ENCODE data around the gene MROH7. TPM values are rescaled to one million over a fixed set of nuclear protein-coding genes. Genes with fewer than 3 reads are reported as not detected.
A peak's percentile ranks its signal among the peaks of the same experiment; 100 is the strongest.

The MROH7 gene
- total RNA-seq, 1 donor from 2014 or later, result under 0.01 TPM

DNA sequence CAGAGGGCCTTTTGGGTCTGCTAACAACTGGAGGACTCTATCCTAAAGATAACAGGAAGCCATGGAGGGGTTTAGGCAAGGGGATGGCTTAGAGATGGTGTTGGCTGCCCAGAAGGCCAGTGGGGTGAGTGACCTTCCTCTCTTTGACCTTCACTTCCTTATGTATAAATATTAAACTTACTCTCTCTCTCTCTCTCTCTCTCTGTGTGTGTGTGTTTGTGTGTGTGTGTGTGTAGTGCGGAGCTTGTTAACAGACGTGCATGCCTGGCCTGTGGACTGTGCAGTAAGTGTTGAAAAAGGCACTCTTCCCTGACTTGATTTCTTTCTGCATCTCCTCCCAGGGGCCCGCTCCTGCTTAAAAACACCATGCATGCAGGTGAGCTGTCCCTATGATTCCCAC lies 10.0 kb downstream of the MROH7 start:
- no peak for DNase-seq (ENCODE audit: low read depth in 2 of 2)

DNA sequence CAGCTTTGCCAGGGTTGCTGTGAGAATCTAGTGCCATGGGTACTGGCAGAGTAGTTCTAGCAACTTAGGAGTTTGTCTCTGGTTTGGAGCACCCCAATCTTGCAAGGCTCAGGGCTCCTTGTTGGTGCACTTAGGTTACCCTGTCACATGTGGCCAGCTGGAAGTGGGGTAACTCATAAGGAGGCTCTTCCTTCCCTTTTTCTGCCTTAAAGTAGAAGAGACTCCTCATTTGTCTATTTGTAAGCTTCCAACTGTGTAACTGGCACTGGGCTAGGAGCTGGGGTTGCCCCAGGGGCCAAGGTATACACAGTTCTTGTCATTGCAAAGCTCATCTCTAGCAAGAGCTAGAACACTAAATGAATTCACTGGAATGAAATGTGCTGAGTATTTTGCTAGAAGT lies 10.6 kb downstream of the MROH7 start:
- no peak for DNase-seq (ENCODE audit: low read depth in 2 of 2)

DNA sequence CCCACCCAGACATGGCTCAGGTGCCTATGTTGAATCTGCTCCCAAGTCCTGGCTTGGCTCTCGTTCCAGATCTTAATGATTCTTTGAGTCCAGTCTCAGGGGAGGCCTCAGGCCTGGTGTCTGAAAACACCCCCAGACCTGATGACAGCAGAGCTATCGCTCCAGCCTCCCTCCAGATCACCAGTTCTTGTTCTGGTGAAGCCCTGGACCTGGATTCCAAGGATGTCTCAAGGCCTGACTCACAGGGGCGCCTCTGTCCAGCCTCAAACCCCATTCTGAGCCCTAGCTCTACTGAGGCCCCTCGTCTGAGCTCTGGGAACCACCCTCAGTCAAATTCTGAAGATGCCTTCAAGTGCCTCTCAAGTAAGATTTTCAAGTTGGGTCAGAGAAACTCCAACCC lies 11.4 kb downstream of the MROH7 start:
- no peak for DNase-seq (ENCODE audit: low read depth in 2 of 2)

DNA sequence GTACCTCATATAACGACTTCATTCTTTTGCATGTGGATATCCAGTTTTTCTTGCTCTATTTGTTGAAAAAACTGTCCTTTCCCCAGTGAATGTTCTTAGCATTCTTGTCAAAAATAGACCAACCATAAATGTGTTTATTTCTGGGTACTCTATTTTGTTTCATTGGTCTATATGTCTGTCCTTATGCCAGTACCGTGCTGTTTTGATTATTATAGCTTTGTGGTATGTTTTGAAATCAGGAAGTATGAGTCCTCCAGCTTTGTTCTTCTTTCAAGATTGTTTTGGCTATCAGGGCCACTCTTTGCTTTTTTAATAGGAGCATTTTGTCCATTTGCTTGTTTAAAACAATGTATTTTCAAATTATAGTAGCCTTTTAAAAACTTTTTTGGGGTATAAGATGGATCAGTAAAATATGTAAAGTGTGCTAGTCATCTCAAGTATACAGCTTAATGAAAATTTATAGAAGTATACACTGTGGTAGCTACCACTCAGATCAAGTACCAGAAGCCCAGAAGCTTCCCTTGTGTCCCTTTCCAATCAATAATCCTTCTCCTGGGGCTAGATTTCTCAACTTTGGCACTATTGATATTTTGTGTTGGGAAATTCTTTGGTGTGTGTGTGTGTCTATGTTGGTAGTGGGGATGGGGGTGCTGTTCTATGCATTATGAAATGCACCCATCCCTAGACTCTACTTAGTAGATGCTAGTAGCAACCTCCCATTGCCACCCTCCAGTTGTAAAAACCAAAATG lies 16.8 kb downstream of the MROH7 start:
- DNase-seq (ENCODE audit: low read depth in 2 of 2), result no peak

DNA sequence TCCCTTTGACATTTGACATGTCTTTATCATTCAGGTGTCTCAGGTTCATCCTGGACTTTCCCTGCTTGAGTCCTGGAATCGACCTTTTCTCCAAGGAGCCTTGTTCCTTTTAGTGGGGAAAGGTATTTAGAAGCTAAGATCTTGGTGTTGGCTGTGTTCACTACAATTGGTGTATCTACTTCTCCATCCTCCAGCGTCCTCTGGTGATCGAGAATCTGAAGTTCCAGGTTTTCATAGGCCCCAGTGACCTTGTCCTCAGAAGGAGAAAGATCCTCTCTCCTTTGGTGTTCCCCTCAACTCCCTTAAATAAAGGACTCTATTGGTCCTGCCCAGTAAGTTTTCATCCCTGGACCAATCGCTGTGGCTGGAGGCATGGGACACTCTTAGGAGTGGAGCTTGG lies 22.1 kb downstream of the MROH7 start:
- no peak for DNase-seq (ENCODE audit: low read depth in 2 of 2)

DNA sequence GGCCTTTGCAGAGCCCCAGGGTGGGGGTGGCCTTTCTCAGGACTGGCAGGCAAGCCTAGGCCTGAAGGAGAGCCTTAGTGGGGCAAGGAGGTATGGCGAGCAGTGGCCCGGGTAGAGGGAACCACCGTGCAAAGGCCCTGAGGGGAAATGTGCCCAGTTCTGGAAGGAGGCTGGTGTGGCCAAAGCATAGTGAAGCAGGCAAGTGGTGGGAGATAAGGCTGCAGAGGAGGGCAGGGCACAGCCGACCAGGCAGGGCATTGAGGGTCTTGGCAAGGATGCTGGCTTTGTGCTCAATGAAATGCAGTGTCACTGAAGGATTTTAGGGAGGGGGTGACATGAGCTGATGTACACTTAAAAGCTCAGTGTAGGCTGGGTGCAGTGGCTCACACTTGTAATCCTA lies 22.8 kb downstream of the MROH7 start:
- no peak for DNase-seq (ENCODE audit: low read depth in 2 of 2)

DNA sequence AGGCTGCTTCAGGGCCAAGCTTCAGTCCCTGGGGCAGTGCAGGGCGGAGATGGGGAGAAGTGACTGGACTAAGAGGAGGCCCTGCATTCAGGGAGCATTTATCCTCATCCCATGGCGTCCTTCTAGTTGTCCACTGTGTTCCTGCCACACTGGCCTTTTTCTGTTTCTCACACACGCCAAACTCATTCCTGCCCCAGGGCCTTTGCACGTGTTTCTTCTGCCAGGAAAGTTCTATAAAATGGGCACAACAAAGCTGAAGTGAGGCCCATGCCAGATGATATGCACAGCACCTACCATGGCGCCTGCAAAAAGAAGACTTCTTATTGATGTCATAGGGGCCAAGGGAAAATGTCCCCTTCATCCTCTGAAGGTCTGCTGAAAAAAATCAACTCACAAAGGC lies 24.3 kb downstream of the MROH7 start:
- DNase-seq (ENCODE audit: low read depth in 2 of 2), result no peak

DNA sequence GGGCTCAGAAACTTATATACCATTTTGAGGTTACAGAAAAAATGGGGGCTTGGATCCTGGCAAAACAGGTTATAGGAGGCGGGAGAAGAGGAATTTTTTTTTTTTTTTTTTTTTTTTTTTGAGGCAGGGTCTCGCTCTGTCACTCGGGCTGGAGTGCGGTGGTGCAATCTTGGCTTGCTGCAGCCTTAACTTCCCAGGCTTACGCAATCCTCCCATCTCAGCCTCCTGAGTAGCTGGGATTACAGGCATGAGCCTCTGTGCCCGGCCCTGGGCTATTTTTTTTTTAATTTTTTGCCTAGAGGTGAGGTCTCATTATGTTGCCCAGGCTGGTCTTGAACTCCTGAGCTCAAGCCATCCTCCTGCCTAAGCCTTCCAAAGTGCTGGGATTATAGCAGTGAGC lies 24.7 kb downstream of the MROH7 start:
- no peak for DNase-seq (ENCODE audit: low read depth in 2 of 2)

DNA sequence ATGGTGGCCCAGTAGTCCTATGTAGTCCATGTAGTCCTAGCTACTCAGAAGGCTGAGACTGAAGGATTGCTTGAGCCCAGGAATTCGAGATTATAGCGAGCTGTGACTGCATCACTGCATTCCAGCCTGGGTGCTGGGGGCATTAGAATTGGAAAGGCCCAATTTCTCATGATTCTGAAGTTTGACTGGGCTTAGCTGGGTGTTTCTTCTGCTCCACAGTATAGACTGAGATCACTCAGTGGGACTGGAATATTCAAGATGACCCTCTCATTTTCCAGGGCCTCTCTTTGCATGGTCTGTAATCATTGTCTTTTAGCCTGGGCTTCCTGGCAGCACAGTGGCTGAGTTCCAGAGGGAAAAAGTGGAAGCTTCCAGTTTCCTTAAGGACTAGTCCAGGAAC lies 26.2 kb downstream of the MROH7 start:
- no peak for DNase-seq (ENCODE audit: low read depth in 2 of 2)

DNA sequence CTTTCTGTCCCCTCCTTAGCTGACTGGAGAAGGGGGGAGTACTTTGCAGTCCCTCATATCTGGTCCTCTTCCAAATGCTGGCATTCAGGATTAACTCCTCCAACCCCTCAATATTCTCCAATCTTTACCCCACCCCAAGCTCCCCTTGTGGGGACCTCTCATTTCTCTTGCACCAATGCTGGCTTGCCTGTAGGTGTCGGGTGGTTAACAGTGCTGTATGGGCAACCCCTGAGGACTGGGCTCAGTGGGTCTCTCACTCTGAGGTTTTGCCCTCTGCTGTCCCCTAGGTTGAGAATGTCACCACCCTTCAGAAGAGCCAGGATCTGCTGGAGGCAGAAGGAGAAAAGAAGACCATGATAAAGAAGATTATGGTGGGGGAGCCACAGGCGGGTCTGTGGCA lies 27.0 kb downstream of the MROH7 start:
- DNase-seq (ENCODE audit: low read depth in 2 of 2), result no peak

DNA sequence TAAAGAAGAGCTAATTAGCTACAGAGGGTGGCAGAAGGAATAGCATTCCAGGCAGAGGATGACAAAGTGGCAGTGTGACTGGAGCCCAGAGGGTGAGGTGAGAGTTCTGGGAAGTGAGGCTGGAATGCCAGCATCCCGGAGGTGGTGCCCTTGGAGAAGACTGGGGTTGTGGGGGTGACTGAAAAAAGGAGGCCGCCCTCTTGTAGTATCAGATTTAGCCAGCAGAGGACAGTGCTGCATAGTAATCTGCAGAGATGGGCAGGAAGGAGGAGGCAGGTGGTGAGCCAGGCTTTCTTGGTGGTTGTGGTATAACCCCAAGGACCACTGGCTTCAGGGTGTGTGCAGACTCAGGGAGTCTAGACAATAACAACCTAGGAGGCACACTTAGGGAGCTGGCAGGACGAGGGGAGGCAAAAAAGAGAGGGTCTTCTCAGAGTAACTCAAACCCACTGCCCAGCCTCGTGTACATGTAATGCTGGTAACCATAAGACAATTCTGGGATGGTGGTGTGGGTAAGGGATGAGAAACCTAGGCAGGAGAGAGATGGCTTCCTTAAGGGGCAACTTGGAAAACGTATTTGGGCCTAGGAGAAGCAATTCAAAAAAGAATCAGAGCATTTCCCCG lies 30.5 kb downstream of the MROH7 start:
- peak; percentile 18 to 56 for DNase-seq (ENCODE audit: low read depth in 2 of 2)

DNA sequence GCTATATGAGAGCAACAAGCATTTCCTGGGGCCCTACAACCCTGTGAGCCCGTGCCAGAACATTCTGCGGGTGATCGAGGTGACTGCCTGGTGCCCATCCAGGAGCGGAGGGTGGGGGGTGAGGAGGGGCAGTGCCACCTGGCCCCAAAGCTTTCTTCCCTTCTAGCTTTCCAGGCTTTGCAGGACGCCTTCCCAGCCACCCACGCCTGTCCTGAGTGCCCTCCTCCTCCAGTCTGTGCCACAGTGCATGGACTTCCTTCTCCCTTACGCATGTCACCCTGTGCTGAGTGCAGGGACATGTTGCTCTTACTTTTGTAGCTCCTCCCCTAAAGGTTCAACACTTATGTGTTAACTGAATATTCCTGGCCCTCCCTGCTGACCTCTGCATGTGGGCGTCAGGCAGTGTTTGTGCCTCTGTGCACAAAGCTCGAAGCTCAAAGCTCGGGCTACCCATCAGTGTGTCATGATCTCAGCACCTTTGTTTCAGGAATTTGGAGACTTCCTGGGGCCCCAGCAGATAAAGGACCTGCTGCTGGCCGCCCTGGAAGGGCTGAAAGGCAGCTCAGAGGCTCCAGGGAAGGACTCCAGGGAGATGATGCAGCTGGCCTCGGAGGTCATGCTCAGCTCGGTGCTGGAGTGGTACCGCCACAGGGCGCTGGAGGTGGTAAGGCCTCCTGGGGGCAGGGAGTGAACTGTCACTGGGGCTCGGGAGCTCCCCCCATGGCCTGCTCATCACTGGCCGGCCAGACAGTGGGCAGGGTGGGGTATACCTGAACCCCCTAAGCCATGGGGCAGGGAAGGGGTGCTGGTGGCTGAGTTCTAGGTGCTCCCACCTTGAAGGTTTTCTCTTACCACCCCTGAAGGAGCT lies 37.4 kb downstream of the MROH7 start:
- DNase-seq (ENCODE audit: low read depth in 2 of 2), result no peak

DNA sequence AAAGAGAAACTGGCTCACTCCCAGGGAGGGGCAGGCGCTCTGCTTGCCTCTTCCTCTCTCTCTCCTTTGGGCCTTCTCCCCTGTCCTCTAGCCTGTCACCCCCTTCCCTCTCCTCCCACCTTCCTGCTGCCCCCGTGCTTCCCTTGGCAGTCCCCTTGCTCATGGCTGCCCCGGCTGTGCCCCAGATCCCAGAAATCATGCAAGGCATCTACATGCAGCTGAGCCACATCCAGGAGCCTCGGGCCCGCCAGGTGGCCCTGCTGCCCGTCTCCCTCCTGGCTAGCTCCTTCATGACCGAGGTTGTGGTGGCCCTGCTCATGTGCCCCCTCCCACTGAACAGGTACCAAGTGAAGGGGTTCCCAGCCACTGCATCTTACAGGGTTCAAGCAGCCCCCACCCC lies 38.1 kb downstream of the MROH7 start:
- DNase-seq (ENCODE audit: low read depth in 2 of 2), result no peak

DNA sequence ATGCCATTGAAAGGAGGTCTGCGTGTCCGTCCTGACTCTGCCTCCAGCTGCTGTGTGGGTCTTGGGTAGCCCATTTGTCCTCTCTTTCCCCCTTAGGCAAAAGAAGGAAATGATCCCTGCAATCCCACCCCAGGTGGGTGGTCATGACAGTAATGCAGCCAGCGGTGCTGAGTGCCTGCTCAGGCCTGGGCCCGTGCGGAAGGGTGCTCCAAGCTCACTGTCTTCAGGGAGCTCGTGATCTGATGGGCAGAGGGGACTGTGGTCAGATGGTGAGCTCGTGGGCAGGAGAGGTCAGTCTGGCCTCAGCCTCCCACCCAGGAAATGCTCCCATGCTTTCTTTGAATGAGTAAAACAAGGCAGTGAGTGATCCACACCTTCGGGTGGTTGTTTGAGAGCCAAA lies 38.8 kb downstream of the MROH7 start:
- DNase-seq (ENCODE audit: low read depth in 2 of 2), result no peak

DNA sequence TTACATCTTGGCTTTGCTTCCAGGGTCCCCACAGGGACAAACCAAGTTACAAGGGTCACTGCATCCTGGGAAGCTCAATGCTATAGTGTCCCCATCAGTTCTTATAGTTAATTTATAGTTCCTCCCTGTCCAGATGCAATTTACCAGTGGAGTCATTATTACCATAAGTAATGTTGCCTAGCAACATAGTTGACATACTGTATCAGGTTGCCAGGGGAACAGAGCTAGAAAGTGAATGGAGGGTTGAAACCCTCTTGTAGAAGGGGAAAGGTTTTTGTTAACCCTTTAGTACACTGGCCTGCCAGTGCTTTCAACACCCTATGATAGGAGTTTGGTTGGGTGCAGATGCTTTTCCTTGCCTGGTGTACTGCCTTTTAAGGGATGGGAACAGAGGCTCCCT lies 39.8 kb downstream of the MROH7 start:
- DNase-seq (ENCODE audit: low read depth in 2 of 2), result peak in 1 of 2 donors; percentile 7

DNA sequence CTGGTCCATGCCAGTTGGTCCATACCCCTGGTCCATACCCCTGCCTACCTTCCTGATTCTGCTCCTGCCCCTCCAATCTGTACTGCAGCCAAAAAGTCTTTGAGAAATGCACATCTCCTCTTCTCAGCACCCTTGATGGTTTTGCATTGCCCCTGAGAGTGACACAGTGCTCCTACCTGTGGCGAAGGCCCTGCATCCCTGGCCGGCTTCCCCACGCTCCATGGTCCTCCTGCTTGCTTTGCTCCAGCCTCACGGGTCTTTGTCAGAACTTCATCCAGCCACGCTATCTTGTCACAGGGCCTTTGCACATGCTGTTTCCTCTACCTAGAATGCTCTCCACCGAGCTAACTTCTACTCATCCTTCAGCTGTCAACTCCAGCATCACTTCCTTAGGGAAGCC lies 41.9 kb downstream of the MROH7 start:
- DNase-seq (ENCODE audit: low read depth in 2 of 2), result no peak

DNA sequence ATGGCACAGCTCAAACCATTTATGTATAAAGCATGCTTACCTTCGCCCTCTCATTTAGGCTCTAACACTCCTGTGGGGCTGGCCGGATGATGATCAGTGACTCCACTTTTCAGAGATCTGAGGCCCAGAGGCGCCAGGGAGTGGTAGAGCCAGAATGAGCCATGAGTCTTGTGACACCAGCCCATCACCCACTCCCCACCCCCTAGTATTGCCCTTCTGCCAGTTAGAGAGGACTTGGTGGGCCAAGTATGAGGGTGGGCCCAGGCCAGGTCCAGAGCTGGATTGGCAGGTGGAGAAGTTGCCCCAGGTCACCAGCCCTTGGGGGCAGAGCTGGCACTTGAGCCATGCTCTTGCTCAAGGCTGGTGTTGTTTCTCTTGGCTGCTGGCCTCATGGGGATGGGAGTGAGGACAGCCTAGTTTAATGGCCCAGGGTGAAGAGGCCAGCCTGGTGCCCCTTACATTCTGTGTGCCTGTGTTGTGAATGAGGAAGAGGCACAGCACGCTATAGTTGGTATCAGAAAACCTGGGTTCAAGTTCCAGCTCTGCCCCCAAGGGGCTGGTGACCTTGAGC lies 43.8 kb downstream of the MROH7 start:
- no peak for DNase-seq (ENCODE audit: low read depth in 2 of 2)

DNA sequence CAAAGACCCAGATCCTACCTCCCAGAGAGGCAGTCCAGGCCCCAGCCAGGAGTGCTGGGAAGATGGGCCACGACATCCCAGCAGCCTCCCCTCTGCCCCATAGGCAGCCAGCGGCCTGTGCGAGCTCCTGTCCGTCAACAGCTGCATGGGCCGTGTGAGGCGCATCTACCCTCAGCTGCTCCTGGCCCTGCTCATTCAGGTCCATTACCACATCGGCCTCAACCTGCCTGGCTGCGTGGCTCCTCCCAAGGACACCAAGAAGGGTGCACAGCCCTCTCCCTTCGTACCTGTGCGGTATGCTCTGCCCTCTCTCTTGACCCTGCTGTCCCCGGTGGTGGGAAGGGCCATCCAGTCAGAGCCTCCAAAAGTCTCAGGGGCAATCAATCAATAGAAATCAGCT lies 44.6 kb downstream of the MROH7 start:
- DNase-seq (ENCODE audit: low read depth in 2 of 2), result no peak

DNA sequence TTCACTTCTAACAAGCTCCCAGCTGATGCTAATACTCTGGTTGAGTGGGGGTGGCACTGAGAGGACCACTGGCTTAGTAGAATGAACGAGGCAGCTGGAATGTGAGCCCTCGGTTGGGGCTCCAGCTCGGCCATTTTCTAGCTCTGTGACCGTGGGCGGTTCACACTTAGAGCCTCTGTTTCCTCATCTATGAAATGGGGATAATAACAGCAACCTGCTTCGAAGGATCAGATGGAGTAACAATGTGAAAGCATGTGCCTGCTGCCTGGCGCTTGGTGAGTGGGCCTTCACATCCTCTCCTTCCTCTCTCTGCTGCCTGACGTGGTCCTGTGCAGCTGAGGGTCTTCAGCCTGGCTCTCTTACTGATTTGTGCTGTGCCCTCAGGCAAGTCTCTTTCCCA lies 53.2 kb downstream of the MROH7 start:
- no peak for DNase-seq (ENCODE audit: low read depth in 2 of 2)

DNA sequence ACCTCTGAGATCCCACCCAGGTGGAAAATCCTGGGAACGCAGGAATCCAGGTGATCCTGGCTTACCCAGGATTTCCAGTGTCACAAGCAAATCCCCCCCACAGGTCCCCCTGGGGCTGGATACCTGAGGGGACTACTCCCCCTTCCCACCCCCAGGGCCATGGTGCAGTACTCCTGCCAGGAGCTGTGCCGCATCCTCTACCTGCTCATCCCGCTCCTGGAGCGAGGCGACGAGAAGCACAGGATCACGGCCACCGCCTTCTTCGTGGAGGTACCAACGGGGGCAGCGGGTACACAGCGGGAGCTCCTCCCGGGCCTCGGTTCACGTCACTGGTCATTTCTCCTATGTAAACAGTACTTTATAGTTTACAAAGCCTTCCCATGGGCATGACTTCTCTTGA lies 53.6 kb downstream of the MROH7 start:
- DNase-seq (ENCODE audit: low read depth in 2 of 2), result no peak

DNA sequence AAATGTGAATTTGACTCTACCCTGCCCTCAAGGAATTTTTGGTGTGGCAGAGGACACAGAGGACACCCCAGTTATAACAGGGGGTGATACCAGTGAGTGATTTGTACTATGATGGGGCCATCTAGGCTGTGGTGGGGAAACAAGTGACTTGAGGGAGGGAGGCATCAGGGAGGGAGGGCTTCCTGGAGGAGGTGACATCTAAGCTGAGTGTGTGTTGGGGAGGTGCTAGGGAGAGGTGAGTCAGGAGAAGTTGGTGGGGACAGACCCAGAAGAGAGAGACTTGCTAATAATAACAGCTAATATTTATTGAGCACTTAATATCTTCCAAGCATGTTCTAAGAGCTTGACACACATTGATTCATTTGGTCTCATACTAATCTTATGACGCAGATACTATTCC lies 54.2 kb downstream of the MROH7 start:
- DNase-seq (ENCODE audit: low read depth in 2 of 2), result no peak

DNA sequence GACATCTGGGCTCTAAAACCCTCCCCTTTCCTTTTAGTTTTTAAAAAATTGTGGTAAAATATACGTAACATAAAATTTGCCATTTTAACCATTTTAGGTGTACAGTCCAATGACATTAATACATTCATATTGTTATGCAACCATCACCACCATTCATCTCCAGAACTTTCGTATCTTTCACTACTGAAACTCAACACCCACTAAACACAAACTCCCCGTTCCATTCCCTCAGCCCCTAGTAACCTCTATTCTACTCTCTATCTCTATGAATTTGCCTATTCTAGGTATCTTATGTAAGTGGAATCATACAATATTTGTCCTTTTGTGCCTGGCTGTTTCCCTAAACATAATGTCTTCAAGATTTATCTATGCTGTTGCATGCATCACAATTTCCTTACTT lies 54.7 kb downstream of the MROH7 start:
- no peak for DNase-seq (ENCODE audit: low read depth in 2 of 2)
